GM18517 (cell line): ENCODE results near the gene HIRIP3.

Experiments
- ATAC-seq: cut with Tn5 transposase; IDR thresholded peaks from one replicate; pipeline ENCODE4 v1.9.1; 2021; ENCODE audit warnings: mild to moderate bottlenecking, moderate library complexity; ENCODE audit not compliant: unreplicated experiment

HIRIP3 gene

DNA sequence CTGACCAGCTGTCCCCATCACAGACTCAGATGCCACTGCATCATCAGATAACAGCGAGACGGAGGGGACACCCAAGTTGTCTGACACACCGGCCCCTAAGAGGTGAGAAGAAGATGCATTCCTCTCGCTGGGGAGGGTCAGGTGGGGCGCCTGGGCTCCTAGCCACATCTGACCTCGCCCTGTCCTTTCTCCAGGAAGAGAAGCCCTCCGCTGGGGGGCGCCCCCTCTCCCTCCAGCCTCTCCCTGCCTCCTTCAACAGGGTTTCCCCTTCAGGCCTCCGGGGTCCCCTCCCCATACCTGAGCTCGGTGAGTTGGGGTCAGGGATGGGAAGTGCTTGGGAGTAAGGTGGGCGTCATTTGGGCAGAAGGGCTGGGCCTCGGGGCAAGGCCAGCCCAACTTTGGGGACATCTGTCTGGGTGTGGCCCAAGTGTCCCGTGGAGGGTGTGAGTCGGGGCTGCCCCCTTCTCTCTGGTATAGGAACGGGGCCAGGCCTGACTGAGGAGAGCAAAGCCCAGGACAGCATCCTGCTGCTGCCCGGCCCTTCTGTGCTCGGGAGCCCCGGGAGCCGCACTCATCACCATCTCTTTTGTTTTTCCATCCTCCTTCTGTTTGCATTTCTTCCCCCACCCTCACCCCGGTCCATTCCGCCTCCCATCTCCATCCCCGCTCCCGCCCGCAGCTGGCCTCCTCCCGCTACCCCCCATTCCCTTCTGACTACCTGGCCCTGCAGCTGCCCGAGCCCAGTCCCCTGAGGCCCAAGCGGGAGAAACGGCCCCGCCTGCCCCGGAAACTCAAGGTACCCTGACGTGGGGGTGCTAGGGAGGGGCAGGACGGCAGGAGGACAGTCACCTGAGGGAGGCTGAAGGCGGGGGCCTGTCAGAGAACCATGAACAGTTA lies 5.6 kb upstream of the HIRIP3 start:
- ATAC-seq = no peak

DNA sequence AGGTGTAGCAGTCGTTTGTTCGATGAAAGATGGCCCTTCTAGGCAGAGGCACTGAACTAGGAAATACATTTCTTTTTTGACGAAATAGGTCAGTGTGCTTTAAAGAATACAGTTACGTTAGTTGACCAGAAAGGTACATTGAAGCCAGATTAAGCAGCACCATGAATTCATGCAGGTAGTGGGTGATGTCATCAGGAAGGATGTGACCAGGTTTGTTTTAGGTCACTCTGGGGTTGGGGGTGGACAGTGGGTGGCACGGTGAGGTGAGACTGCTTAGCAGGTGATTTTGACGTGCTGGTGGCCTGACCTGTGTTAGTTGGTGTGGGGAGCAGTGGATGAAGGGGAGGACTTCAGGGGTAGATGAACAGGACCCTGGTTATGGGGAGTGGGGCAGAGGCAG lies 4.2 kb upstream of the HIRIP3 start:
- no peak for ATAC-seq

DNA sequence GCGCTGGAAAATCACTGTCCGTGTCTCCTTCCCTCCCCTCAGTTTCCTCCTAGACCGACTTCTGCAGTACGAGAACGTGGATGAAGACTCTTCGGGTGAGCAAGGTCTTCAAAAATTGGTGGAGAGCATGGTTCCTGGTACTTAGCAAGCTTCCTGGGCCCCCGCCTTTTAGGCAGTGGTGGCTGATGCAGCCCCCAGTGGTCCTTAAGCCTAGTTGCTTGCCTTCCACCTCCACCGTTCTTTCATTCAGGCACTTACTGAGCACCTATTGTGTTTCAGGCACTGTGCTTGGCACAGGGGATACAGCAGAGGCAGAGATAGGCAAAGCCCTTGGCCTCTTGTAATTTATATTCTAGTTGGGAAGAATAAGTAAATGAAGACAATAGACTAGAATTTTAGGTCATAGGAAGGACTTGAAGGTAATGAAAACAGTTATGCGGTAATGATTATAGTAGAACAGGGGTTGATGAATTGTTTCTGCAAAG lies 1.4 kb upstream of the HIRIP3 start:
- ATAC-seq = no peak

DNA sequence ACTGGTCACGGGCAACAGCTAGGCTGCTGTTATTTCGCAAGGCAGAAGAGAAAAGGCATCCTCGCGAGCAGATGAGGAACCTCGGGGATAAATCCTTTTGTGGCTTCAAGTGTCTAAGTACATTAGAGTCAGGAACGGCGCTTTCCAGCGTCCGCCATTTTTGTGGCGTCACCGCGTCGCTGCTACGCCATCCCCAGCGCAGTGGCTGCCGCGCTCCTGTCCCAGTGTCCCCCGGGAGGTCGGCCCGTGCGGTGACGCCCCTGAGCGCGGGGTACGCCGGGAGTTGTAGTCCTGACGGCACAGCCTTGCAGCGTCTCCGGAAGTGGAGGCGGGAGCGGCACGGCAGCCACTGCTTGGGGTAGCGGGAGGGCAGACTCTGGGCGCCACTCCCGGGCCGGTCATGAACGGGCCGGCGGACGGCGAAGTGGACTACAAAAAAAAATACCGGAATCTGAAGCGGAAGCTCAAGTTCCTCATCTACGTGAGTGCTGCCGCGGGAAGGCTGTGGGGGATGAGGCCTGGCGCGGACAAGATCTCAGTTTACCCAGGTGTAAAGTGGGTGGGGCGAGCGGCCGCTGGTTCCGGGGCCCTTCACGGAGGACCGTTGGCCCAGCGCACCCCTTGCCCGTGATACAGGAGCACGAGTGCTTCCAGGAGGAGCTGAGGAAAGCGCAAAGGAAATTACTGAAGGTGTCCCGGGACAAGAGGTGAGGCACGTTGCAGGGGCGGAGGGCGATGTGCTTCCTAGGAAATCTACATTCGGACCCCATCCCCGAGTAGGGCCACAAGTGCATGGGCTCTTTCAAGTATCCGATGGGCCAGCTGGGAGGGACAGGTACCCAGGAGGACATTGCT lies 721 bp upstream of the HIRIP3 start, which contains the start of gene INO80E:
TSS of gene INO80E (plus strand) at position 331 of the 855 bp plus-strand sequence. CDS start at position 401, 70 bp downstream.
- peak; percentile 82 for ATAC-seq

DNA sequence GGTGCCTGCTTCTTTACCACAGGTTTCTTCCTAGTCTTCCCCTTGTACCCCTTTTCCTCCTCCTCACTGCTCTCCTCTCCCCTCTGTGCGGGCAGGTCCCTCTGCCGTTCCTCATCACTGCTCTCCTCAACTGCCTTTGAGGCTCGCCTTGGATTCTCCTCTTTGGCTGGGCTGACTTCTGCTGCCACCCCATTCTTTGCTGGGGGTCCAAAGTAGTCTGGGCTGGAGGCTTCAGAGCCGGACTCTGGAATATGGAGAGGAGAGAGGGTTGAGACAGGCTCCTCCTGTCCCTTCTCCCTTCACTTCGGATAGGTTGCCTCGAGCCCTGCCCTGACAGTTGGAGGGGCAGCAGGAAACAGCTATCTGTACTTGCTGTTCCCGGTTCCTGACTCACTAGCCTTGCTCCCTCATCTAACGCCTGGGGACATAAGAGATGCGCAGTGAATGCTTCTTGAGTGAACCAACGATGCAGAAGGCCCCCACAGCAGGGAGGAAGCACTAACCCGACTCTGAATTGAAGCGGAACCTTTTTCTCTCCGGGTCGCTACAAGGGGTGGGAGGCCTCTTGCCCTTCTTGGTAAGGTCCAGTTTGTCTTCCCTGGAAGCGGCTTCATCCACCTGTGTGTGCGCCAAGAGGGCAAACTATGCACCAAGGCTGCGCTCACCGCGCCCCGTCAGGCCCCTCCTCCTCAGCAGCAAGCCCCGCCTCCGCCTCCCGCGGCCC lies 655 bp downstream of the HIRIP3 start:
- peak; percentile 20 for ATAC-seq

DNA sequence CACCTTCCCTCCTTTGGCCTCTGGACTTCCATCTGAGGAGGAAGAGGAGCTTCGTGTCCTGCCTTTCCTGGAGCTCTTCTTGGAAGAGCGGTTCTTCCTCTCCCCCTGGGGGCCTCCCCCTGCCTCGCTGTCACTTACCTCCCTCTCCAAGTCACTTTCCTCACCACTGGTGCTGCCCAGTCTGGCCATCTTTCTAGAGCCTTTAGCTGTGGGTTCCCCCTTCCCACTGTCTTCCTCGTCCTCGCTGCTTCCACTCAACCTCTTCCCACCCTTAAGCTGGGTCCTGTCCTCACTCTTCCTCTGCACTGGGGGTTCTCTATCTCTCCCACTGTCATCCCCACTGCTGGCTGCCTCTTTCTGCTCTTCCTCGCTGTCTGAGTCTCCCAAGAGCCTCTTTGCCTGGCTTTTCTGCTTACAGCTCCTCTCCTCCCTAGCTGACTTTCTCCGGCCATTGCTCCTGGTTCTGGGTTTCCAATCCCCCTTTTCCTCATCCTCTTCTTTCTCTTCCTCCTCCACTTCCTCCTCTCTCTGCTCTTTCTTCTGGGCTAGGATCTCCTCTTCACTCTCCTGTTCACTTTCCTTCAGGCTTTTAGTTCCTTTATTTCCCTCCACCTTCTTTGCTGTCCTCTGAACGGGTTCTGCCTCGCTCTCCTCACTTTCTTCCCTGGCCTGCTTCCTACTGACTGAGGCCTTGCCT lies 1.4 kb downstream of the HIRIP3 start:
- ATAC-seq = no peak

DNA sequence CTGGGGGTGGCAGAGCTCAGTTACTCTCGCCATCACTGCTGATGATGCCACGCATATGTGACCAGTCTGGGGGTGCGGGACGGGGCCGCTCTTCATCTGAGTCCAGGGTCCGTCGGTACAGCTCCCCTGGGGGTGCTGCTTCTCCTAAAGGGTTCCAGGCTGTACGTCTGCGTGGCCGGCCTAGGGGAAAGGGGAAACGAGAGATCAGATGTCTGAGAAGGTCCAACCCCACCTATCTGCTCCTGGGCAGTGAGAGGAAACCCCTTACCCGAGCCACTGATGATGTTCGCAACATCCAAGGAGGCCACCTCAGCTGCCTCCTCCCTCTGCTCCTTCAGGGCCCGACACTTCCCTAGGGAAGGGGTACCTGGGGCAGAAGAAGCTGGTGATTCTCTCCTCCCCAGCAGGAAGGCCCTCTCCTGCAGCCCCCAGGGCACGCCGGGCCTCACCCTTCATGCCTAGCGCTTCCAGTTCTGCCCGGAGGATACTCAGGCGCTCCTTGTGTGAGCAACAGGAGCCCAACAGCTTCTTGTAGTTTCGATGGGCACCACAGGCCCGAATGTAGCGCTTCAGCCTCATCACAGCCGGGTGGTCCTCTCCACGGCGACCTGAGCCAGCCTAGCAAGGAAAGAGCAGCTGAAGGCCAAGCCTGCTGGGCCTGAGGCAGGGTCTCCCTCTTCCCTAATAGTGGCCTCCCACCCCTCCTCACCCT lies 2.1 kb downstream of the HIRIP3 start:
- ATAC-seq = no peak

- ATAC-seq = no peak
These were observed 3.0 kb downstream of the HIRIP3 start for GRCh38 chr16:29992344-29992967.

DNA sequence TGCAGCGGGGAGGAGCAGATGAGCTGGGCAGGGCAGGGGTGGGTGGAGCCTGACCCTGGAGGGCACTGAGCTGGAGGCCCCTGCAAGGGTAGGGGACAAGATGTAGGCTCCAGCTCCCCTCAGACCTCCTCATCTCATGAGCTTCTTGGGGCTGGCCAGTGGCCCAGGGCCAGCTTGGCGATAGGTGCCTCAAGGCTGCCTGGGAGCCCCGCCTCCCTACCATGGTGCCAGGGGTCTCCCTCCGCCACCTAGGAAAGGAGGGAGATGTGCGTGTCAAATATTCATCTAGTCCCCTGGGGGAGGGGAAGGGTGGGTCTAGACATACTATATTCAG lies 3.9 kb downstream of the HIRIP3 start:
- ATAC-seq = no peak

- no peak for ATAC-seq
These were observed 4.4 kb downstream of the HIRIP3 start for GRCh38 chr16:29990883-29991570.

GRCh38 chr16:29990034-29990433 lies 5.4 kb downstream of the HIRIP3 start:
- no peak for ATAC-seq

- ATAC-seq = no peak
These were observed 6.1 kb downstream of the HIRIP3 start for GRCh38 chr16:29989111-29989858.

DNA sequence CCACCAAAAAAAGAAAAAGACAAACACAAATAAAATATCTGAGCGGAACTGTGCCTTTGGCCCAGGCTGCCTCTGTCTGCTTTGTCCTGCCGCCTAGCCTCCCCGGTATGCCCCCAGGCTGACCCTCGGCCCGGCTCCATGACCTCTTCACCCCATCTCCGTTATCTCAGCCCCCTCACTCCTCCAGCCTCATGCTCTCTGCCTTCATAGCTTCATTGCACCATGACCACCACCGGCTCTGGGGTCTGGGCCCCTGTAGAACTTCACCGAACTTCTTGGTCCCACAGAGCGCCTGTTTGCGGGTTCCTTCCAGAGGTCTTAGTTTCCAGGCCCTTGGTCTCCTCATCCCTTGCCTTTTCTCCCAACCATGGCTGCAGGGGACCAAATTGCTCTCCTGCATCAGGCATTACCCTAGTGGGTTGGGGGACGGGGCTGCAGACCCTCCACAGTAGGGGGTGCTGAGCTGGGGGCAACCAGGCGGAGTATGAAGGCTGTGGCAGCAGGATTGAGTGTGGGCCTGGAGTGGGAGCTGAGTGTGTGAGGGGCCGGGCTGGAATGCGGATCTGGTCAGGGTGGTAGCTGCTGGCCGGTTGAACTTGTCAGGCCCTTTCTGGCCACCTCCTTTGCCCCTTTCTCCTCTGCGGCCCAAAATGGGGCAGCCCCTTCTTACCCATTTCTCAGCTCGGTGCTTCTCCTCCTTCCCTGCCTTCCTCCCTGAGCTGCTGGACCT lies 6.9 kb downstream of the HIRIP3 start:
- ATAC-seq = no peak

GRCh38 chr16:29987371-29988085 lies 7.9 kb downstream of the HIRIP3 start:
- ATAC-seq = no peak

DNA sequence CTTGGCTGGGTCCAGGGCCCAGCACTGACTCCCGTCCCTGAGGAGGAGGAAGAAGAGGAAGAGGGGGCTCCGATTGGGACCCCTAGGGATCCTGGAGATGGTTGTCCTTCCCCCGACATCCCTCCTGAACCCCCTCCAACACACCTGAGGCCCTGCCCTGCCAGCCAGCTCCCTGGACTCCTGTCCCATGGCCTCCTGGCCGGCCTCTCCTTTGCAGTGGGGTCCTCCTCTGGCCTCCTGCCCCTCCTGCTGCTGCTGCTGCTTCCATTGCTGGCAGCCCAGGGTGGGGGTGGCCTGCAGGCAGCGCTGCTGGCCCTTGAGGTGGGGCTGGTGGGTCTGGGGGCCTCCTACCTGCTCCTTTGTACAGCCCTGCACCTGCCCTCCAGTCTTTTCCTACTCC lies 8.5 kb downstream of the HIRIP3 start:
- no peak for ATAC-seq

DNA sequence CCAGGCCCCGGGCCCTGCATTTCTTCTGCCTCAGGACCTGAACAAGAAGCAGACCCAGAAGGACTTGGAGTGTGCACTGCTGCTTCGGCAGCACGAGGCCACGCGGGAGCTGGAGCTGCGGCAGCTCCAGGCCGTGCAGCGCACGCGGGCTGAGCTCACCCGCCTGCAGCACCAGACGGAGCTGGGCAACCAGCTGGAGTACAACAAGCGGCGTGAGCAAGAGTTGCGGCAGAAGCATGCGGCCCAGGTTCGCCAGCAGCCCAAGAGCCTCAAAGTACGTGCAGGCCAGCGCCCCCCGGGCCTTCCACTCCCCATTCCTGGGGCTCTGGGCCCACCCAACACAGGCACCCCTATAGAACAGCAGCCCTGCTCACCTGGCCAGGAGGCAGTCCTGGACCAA lies 9.2 kb downstream of the HIRIP3 start:
- no peak for ATAC-seq

- ATAC-seq = no peak
These were observed 10.1 kb downstream of the HIRIP3 start for GRCh38 chr16:29985271-29985811.
